HuH-7.5 (cell line): Measurements from ENCODE around the gene S1PR5.

Source experiments
- DNase-seq: peaks from one replicate; pipeline ENCODE4 v3.0.0; 2011; ENCODE audit warnings: low spot score

The S1PR5 gene

GRCh38 chr19:10467104-10467706 is 50.0 kb downstream of the S1PR5 start:
- DNase-seq, result no peak

GRCh38 chr19:10464456-10464855 is 52.8 kb downstream of the S1PR5 start:
- no peak for DNase-seq
